GM18909 (cell line): ENCODE results near the gene SYT15.
"Not testable (repeated sequence)": the region's sequence is repeated elsewhere in the genome, so short reads cannot be mapped to it uniquely, and the experiment has no call there.

Experiments
- ATAC-seq: cut with Tn5 transposase; IDR thresholded peaks from one replicate; pipeline ENCODE4 v1.9.1; 2021; ENCODE audit warnings: mild to moderate bottlenecking; ENCODE audit not compliant: unreplicated experiment, poor library complexity

Gene SYT15

GRCh38 chr10:46555713-46556514 lies 23.0 kb upstream of the SYT15 start:
- no peak for ATAC-seq

GRCh38 chr10:46556515-46557318 lies 22.2 kb upstream of the SYT15 start, which contains the start of gene GPRIN2:
Gene GPRIN2 (minus strand): TSS chr10:46556658. CDS start chr10:46550736, 5,922 bp downstream.
- no peak for ATAC-seq

- no peak for ATAC-seq
Observed at GRCh38 chr10:46557319-46558121, 21.4 kb upstream of the SYT15 start.

GRCh38 chr10:46558122-46558391 lies 20.9 kb upstream of the SYT15 start:
- ATAC-seq, result no peak

GRCh38 chr10:46558392-46559185 lies 20.3 kb upstream of the SYT15 start:
- no peak for ATAC-seq

- ATAC-seq, result no peak
Observed at GRCh38 chr10:46559231-46559671, 19.7 kb upstream of the SYT15 start.

- no peak for ATAC-seq
Observed at GRCh38 chr10:46560381-46560780, 18.5 kb upstream of the SYT15 start.

GRCh38 chr10:46560952-46561351 lies 18.0 kb upstream of the SYT15 start:
- no peak for ATAC-seq

- peak; percentile 63 for ATAC-seq
Observed at GRCh38 chr10:46565591-46566332, 13.2 kb upstream of the SYT15 start.

GRCh38 chr10:46567151-46567550 lies 11.8 kb upstream of the SYT15 start:
- not testable (repeated sequence) for ATAC-seq

GRCh38 chr10:46570655-46571054 lies 8.3 kb upstream of the SYT15 start:
- not testable (repeated sequence) for ATAC-seq

- ATAC-seq, result not testable (repeated sequence)
Observed at GRCh38 chr10:46572765-46573164, 6.2 kb upstream of the SYT15 start.

GRCh38 chr10:46573314-46573713 lies 5.6 kb upstream of the SYT15 start:
- ATAC-seq, result not testable (repeated sequence)

- ATAC-seq, result not testable (repeated sequence)
Observed at GRCh38 chr10:46573884-46574283, 5.0 kb upstream of the SYT15 start.

GRCh38 chr10:46577624-46578473 lies 1.1 kb upstream of the SYT15 start:
- ATAC-seq, result not testable (repeated sequence)

- not testable (repeated sequence) for ATAC-seq
Observed at GRCh38 chr10:46579378-46579777, 450 bp downstream of the SYT15 start.

- ATAC-seq, result not testable (repeated sequence)
Observed at GRCh38 chr10:46581997-46582396, 3.1 kb downstream of the SYT15 start.

- ATAC-seq, result not testable (repeated sequence)
Observed at GRCh38 chr10:46582568-46582967, 3.6 kb downstream of the SYT15 start.
